HCT116 (cell line): ENCODE measurements around the gene CMIP.

Source experiments
- CEBPB ChIP-seq: IDR thresholded peaks from 2 replicates; pipeline ENCODE4 v1.6.1; 2012; ENCODE audit warnings: low read depth
- EZH2 ChIP-seq: fragments of 200-600 bp; sonication (generic); IDR thresholded peaks from 2 replicates; pipeline ENCODE4 v1.6.1; 2017; ENCODE audit warnings: antibody characterized with exemption, mixed run types
- POLR2A ChIP-seq: IDR thresholded peaks from 2 replicates; pipeline ENCODE4 v1.7.0; 2011; ENCODE audit warnings: borderline replicate concordance; ENCODE audit not compliant: insufficient read depth, insufficient read length; ENCODE audit errors: extremely low read depth
- POLR2AphosphoS5 ChIP-seq: IDR thresholded peaks from 2 replicates; pipeline ENCODE4 v1.6.1; 2011; ENCODE audit warnings: mild to moderate bottlenecking, low read depth, low read length, moderate library complexity
- SIN3A ChIP-seq: IDR thresholded peaks from 2 replicates; pipeline ENCODE4 v1.6.1; 2012; ENCODE audit warnings: low read depth
- SP1 ChIP-seq: IDR thresholded peaks from 2 replicates; pipeline ENCODE4 v1.6.1; 2012; ENCODE audit warnings: low read depth
- YY1 ChIP-seq: IDR thresholded peaks from 2 replicates; pipeline ENCODE4 v1.6.1; 2011; ENCODE audit warnings: low read length, low read depth, moderate library complexity, mild to moderate bottlenecking; ENCODE audit not compliant: insufficient replicate concordance; ENCODE audit errors: extremely low read depth
- ZNF274 ChIP-seq: fragments of 200-500 bp; sonication (Bioruptor generic); IDR thresholded peaks from 2 replicates; pipeline ENCODE4 v1.6.1; 2014; ENCODE audit warnings: mild to moderate bottlenecking, low read depth, low read length, inconsistent platforms
- TF ChIP-seq, protein P1 (sequence below), 3 experiments: fragments of 200-600 bp in 1 of 3; sonication (generic) in 1 of 3; IDR thresholded peaks in 2 of 3; conservative IDR thresholded peaks in 1 of 3; 2 replicates each; pipeline ENCODE4 v1.5.1; 2012 to 2017; ENCODE audit warnings: low read depth in 2 of 3, low read length in 2 of 3, antibody characterized with exemption in 1 of 3, borderline replicate concordance in 1 of 3, control low read depth in 1 of 3, mild to moderate bottlenecking in 1 of 3, mixed read lengths in 1 of 3, mixed run types in 1 of 3, moderate library complexity in 1 of 3; ENCODE audit not compliant: insufficient read depth in 1 of 3
- TF ChIP-seq, protein P2 (sequence below): IDR thresholded peaks from 2 replicates; pipeline ENCODE4 v1.6.1; 2011; ENCODE audit warnings: mild to moderate bottlenecking, low read length, moderate library complexity; ENCODE audit not compliant: insufficient replicate concordance; ENCODE audit errors: extremely low read depth
- TF ChIP-seq, protein P3 (sequence below): IDR thresholded peaks from 2 replicates; pipeline ENCODE4 v1.6.1; 2012
- TF ChIP-seq, protein P4 (sequence below): IDR thresholded peaks from 2 replicates; pipeline ENCODE4 v1.6.1; 2012

DNA sequence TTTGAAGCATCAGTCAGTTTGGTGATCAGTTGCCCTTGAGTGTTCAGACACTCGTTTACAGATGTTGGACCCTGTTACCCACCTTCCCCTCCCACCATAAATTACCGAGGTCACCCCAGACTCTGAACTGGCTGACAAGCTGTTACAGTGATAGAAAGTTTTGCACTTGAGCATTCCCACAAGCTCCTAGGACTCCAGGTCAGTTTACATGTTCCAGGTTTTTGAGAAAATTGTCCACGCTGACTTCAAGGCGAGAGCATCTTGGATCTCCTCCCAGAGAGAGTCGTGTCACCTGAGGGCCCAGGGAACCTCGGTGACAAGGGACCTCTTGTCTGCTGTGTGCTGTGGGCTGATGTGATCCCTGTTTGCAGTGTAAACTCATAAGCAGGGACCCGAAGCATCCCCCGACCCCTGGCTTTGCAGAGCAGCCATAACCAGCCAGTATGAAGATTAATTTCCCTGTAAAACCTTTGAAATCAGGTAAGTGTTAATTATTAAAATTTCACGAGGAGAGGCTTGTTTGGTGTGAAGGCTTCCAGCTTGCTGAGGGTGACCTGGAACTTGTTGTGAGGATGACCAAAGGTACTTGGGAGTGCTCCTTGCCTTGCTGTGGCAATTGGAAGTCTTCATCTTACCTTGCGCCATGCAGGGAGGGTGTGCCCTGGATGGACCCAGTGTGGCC is 91.2 kb downstream of the CMIP start:
- TF ChIP-seq, protein P1, sequence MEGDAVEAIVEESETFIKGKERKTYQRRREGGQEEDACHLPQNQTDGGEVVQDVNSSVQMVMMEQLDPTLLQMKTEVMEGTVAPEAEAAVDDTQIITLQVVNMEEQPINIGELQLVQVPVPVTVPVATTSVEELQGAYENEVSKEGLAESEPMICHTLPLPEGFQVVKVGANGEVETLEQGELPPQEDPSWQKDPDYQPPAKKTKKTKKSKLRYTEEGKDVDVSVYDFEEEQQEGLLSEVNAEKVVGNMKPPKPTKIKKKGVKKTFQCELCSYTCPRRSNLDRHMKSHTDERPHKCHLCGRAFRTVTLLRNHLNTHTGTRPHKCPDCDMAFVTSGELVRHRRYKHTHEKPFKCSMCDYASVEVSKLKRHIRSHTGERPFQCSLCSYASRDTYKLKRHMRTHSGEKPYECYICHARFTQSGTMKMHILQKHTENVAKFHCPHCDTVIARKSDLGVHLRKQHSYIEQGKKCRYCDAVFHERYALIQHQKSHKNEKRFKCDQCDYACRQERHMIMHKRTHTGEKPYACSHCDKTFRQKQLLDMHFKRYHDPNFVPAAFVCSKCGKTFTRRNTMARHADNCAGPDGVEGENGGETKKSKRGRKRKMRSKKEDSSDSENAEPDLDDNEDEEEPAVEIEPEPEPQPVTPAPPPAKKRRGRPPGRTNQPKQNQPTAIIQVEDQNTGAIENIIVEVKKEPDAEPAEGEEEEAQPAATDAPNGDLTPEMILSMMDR (IDR thresholded peaks at IDR 0.05 in 2 of 3, conservative IDR thresholded peaks at IDR 0.05 in 1 of 3; ENCODE audit: borderline replicate concordance in 1 of 3, insufficient read depth in 1 of 3, low read depth in 2 of 3, low read length in 2 of 3) = no peak
- TF ChIP-seq POLR2A = no peak
- TF ChIP-seq POLR2AphosphoS5 = no peak
- TF ChIP-seq ZNF274 = no peak
- TF ChIP-seq, protein P2, sequence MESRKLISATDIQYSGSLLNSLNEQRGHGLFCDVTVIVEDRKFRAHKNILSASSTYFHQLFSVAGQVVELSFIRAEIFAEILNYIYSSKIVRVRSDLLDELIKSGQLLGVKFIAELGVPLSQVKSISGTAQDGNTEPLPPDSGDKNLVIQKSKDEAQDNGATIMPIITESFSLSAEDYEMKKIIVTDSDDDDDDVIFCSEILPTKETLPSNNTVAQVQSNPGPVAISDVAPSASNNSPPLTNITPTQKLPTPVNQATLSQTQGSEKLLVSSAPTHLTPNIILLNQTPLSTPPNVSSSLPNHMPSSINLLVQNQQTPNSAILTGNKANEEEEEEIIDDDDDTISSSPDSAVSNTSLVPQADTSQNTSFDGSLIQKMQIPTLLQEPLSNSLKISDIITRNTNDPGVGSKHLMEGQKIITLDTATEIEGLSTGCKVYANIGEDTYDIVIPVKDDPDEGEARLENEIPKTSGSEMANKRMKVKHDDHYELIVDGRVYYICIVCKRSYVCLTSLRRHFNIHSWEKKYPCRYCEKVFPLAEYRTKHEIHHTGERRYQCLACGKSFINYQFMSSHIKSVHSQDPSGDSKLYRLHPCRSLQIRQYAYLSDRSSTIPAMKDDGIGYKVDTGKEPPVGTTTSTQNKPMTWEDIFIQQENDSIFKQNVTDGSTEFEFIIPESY = no peak
- TF ChIP-seq SIN3A = no peak
- TF ChIP-seq SP1 = no peak
- TF ChIP-seq EZH2 = no peak
- TF ChIP-seq, protein P3, sequence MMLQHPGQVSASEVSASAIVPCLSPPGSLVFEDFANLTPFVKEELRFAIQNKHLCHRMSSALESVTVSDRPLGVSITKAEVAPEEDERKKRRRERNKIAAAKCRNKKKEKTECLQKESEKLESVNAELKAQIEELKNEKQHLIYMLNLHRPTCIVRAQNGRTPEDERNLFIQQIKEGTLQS = no peak
- TF ChIP-seq, protein P4, sequence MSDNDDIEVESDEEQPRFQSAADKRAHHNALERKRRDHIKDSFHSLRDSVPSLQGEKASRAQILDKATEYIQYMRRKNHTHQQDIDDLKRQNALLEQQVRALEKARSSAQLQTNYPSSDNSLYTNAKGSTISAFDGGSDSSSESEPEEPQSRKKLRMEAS = no peak
- no peak for TF ChIP-seq YY1
- no peak for TF ChIP-seq CEBPB
